Upper lobe of left lung (tissue), 4 donors: Measurements from ENCODE around the gene NDUFV2.

Source experiments
- CTCF ChIP-seq, 6 experiments: fragments of 450-650 bp in 4 of 6; fragments of 200-600 bp in 2 of 6; sonication (generic) in 2 of 6; IDR thresholded peaks; one replicate each; pipeline ENCODE4 v1.5.1; 2016 to 2019; ENCODE audit warnings: antibody characterized with exemption in 6 of 6
- EP300 ChIP-seq, 4 donors: sonication (generic); formaldehyde crosslinking; IDR thresholded peaks; one replicate each; pipeline ENCODE4 v1.5.1; 2017; ENCODE audit warnings: antibody characterized with exemption in 4 of 4, control low read depth in 2 of 4
- POLR2A ChIP-seq, 4 donors: fragments of 450-650 bp; IDR thresholded peaks; one replicate each; pipeline ENCODE4 v1.5.1; 2016 to 2017; ENCODE audit warnings: antibody characterized with exemption in 4 of 4, mild to moderate bottlenecking in 2 of 4
- POLR2AphosphoS5 ChIP-seq, 2 donors: sonication (generic); formaldehyde crosslinking; IDR thresholded peaks; one replicate each; pipeline ENCODE4 v1.5.1; 2017; ENCODE audit warnings: antibody characterized with exemption in 2 of 2

DNA sequence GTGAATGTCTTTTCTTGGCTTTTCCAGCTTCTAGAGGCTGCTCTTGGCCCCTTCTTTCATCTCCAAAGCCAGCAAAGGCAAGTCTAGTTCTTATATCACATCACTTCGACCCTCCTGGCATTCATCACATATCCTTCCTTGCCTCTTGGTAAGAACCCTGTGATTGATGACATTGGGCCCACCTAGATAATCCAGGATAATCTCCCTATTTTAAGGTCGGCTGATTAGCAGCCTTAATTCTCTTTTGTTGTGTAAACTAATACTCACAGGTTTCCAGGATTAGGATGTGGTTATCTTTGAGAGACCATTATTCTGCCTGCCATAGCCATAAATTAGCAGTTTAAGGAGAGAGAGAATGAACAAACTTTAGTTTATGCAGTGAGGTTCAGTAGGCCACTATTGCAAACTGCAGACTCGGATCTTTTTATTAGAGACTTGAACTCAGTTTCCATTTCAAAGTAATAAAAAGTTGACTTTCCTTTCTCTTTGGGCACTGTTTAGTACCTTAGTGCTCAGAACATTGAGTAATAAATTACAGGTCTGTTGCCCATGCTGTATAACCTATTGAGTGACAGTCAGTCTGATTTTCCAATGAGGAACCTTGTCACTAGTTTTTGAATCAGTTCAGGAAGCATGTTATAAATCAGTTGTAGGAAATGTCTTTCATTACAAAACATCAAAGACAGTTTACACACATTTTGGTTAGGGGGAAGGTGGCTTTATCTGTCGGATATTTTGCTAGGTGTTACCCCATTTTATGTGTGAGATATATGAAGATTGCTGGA is 4.5 kb downstream of the NDUFV2 start:
- TF ChIP-seq CTCF (IDR thresholded peaks at IDR 0.05) (no peak), POLR2A (IDR thresholded peaks at IDR 0.05) (no peak), POLR2AphosphoS5 (IDR thresholded peaks at IDR 0.05) (no peak), EP300 (IDR thresholded peaks at IDR 0.05) (no peak)
